RWPE1 (cell line): ENCODE measurements around the gene LDLRAD4.

Experiments
- CTCF ChIA-PET: fragments of 350-600 bp; sonication (Branson Sonifier 250); formaldehyde crosslinking; extraction: SDS; loops from one replicate; lab custom pipeline; 2021; lab: Yijun Ruan, JAX
- POLR2A ChIA-PET: fragments of 400-600 bp; formaldehyde crosslinking; extraction: SDS; loops from one replicate; lab custom pipeline; 2020; ENCODE audit warnings: antibody characterized with exemption; ENCODE audit not compliant: low non-redundant PET; lab: Yijun Ruan, JAX
- DNase-seq: peaks from one replicate; pipeline ENCODE4 v3.0.0; 2012; ENCODE audit warnings: low spot score
- H3K27ac ChIP-seq: fragments of 450-650 bp; 2 replicates; pipeline ENCODE4 v1.5.1; 2017
- TF ChIP-seq, protein P1 (sequence below): fragments of 450-650 bp; conservative IDR thresholded peaks from 2 replicates; pipeline ENCODE4 v1.5.1; 2017; ENCODE audit warnings: low read depth, mild to moderate bottlenecking

LDLRAD4 gene

DNA sequence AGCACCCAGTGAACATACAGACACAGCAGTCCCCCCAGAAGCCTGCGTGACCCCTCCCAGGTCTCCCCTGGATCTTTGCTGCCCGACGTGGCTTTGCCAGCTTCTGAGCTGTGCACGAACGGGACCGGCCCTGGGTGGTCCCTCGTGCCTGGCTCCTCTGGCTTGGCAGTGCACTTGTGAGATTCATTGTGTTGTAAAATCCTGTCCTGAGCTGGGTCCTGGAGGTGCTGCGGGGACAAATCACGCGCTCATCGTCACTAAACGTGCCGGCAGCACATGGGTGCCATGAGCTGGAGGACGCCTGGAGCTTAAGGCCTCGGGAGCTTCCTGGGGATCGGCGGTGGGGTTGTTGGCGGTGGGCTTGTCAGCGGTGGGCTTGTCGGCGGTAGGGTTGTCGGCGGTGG is 402.9 kb downstream of the LDLRAD4 start:
- ChIA-PET CTCF (interaction anchor here (0.6 kb wide), 2 partner anchors 31 to 408 kb away, joined by 3 read pairs; no protein-coding TSS in a partner anchor), POLR2A (no interaction called here)
- no peak for DNase-seq
- H3K27ac ChIP-seq, result no peak overlapping the region
- TF ChIP-seq, protein P1, sequence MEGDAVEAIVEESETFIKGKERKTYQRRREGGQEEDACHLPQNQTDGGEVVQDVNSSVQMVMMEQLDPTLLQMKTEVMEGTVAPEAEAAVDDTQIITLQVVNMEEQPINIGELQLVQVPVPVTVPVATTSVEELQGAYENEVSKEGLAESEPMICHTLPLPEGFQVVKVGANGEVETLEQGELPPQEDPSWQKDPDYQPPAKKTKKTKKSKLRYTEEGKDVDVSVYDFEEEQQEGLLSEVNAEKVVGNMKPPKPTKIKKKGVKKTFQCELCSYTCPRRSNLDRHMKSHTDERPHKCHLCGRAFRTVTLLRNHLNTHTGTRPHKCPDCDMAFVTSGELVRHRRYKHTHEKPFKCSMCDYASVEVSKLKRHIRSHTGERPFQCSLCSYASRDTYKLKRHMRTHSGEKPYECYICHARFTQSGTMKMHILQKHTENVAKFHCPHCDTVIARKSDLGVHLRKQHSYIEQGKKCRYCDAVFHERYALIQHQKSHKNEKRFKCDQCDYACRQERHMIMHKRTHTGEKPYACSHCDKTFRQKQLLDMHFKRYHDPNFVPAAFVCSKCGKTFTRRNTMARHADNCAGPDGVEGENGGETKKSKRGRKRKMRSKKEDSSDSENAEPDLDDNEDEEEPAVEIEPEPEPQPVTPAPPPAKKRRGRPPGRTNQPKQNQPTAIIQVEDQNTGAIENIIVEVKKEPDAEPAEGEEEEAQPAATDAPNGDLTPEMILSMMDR, result no peak

DNA sequence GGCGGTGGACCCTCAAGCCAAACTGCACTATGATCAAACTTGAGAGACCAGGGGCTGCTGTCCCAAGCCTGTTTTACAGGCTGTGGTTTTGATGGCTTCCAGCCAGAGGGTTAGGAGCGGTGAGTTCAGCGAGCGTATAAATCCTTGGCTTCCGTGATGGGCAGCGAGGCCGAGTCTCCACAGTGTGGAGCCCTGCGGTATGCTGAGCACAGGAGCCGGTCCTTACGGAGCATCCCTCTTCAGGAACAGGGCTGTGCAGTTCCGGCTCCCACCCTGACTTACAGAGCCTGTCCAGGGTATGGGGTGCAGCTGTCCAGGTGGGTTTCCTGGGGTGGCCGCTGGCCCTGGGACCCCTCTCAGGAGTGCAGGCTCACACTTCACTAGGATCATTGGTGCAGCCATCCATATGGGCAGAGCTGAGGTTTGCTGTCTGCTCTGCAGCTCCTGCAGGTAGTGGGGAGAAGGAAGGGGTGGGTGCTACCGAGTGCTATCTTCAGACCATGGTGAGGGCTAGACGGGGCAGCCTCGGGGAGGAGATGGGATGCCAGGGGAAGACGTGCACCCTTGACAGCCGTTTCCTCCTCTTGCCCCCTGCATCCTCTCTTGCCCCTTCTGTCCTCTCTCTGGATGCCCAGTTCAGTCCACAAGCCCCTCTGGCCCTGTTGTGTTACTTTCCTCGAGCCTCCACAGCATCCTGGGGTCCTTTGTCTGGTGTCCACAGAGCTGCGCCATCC is 403.5 kb downstream of the LDLRAD4 start:
- no peak overlapping the region for H3K27ac ChIP-seq
- TF ChIP-seq, protein P1, result no peak
- ChIA-PET POLR2A (no interaction called here), CTCF (no interaction called here)
- no peak for DNase-seq

DNA sequence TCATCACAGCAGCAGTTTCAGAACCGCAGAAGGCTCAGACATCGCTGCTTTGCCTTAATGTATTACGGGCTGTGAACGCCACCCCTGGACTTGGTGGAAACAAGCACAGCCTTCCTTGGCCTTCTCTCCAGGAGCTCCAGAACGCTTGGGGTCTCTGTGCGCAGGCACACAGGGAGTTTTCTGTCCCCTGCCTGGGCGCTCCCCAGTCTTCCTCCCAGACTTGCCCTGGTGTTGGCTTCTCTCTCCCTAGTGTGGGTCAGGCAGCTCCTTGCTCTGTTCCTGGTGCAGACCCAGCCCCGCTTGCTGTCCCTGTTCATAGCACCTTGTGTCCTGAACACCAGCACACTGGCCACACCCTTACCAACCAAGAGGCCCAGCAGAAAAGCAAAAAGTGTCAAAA is 404.2 kb downstream of the LDLRAD4 start:
- H3K27ac ChIP-seq, result no peak overlapping the region
- POLR2A ChIA-PET, result no interaction called here
- TF ChIP-seq, protein P1, result no peak
- CTCF ChIA-PET, result no interaction called here
- no peak for DNase-seq

DNA sequence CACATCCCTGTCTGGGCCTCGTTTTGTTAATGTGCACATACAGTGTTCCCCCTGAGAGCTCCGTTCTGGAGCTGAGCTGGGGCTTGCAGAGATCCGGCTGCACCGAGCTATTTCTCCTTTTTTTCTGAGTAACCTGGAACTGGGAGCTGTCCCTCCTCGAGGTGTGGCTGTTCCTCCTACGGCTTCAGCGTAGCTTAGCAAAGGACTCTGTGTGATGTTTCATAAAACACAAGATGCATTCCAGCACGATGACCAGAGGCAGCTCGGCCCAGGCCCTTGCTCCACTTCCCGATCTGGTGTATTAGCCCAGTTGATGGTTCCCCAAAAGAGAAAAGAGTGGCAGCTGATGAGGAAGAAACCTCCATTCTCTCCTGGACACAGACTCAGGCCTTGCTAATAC is 404.8 kb downstream of the LDLRAD4 start:
- no peak overlapping the region for H3K27ac ChIP-seq
- TF ChIP-seq, protein P1, result no peak
- ChIA-PET CTCF (no interaction called here), POLR2A (no interaction called here)
- no peak for DNase-seq

DNA sequence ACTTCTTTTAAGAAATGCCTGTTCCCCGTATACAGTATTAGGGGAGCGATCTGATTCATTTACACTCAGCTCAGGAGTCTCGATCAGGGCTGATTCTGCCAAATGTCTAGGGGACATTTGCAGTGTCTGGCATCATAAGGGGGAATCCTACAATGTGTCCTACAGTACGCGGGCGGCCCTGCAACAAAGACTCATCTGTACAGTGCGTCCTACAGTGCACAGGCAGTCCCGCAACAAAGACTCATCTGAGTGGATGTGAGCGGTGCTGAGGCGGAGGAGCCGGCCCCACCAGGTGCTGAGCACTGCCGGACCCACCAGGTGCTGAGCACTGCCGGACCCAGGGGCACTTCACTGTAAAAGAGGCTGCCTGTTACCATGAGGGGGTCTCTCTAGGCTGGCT is 405.3 kb downstream of the LDLRAD4 start:
- POLR2A ChIA-PET, result no interaction called here

DNA sequence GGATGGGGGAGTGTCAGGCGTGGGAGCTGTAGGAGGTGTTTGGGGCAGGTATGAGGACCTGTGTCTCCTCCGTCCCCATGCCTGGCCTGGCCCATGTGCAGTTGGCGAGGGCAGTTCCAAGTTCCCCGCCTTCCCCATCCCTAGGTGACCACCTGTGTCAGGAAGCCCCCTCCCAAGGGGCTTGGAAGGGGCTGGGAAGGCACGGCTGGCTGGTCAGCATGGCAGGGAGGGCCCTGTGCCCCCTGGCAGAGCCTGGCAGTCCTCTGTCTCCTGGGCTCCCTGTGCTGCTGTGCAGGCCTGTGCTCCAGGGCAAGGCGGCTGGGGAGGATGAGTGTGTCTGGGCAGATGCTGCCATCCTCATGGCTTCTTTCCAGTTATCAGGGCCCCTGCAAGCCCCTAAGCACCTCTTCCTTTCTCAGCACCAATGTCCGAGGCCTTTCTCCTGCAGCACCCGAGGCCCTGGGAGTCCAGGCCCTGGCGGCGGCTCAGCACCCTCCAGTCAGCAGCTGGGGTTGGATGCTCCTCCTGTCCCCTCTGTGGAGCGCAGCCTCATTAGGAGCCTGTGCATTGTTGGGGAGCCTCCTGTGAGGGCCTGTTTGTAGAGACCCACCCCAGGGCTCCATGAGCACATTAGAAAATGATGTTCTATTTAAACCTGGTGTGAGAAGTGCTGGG is 406.1 kb downstream of the LDLRAD4 start:
- no peak for DNase-seq
- TF ChIP-seq, protein P1, result no peak
- POLR2A ChIA-PET, result no interaction called here
- no peak overlapping the region for H3K27ac ChIP-seq
- CTCF ChIA-PET, result no interaction called here

More for the DNA sequence above, 405.3 kb downstream of the LDLRAD4 start:
- TF ChIP-seq, protein P1, result no peak
- H3K27ac ChIP-seq, result no peak overlapping the region
- CTCF ChIA-PET, result no interaction called here
- DNase-seq, result no peak
